H1 (cell line): ENCODE results near the gene NUMB. TPM values are rescaled to one million over a fixed set of nuclear protein-coding genes. Genes with fewer than 3 reads are reported as not detected.

ENCODE experiments used
- CEBPB ChIP-seq: IDR thresholded peaks from 2 replicates; pipeline ENCODE4 v1.6.1; 2012; ENCODE audit warnings: low read depth, low read length
- HDAC2 ChIP-seq, 2 experiments: fragments of 300-600 bp in 1 of 2; sonication (generic) in 1 of 2; IDR thresholded peaks; 2 replicates each; pipeline ENCODE4 v1.6.1; 2011 to 2012; ENCODE audit warnings: low read depth in 2 of 2, low read length in 2 of 2, mild to moderate bottlenecking in 2 of 2, moderate library complexity in 2 of 2, borderline replicate concordance in 1 of 2, inconsistent platforms in 1 of 2
- polyA plus RNA-seq, 7 experiments: library from polyadenylated mRNA; depleted of rRNA in 3 of 7; stranded (reverse) in 5 of 7; unstranded in 2 of 7; fragments of >200 nt in 5 of 7; fragments of 200-250 nt in 2 of 7; gene quantifications; 1 replicate in 5 of 7; 2 replicates in 1 of 7; 4 replicates in 1 of 7; pipeline versions ENCODE4 v1.2.1 to v1.2.3, GENCODE V29; 2011 to 2013; ENCODE audit warnings: missing spikeins in 2 of 7, mixed read lengths in 2 of 7
- total RNA-seq: library from RNA; stranded (reverse); fragmentation: NEBNext Ultra II Directional; extraction: Animal tissue kit (Norgen Biotek cat#: 25700); gene quantifications from 2 replicates; pipeline ENCODE4 v1.2.1, GENCODE V29; 2021

The NUMB gene
- total and polyA plus RNA-seq, 2 of the 8 experiments (the other 6 are each of a cell fraction or from before 2014, with no cell fraction given): 54.3 to 78.1 TPM

DNA sequence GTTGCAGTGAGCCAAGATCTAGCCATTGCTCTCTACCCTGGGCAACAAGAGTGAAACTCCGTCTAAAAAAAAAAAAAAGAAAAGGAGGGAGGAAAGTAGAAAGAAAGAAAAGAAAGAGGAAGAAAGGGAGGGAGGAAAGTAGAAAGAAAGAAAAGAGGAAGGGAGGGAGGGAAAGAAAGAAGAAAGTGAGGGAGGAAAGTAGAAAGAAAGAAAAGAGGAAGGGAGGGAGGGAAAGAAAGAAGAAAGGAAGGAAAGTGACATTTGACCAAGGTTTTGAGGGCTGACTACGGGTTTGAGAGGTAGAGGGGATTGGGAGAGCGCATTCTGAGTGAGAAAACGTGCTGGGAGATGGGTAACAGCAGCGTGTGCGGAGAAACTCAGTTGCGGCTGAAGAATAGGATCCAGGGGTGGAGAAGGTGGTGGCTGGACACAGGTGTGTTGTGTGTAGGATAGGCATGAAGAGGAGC lies 221.6 kb downstream of the NUMB start (continued):
- TF ChIP-seq HDAC2 (IDR thresholded peaks at IDR 0.05; ENCODE audit: borderline replicate concordance in 1 of 2, low read depth in 2 of 2, low read length in 2 of 2) (no peak; a peak in 1 of 4 replicates), CEBPB (no peak)
